ENCODE results near the gene KIF11. TPM values are rescaled to one million over a fixed set of nuclear protein-coding genes. Genes with fewer than 3 reads are reported as not detected.
"Not testable (repeated sequence)": the region's sequence is repeated elsewhere in the genome, so short reads cannot be mapped to it uniquely, and the experiment has no call there.

Gene KIF11
- total RNA-seq, 2 donors from 2014 or later, result 10.2 to 31.6 TPM

- no peak for DNase-seq
Measured at GRCh38 chr10:92569071-92569470, 23.9 kb upstream of the KIF11 start.

DNA sequence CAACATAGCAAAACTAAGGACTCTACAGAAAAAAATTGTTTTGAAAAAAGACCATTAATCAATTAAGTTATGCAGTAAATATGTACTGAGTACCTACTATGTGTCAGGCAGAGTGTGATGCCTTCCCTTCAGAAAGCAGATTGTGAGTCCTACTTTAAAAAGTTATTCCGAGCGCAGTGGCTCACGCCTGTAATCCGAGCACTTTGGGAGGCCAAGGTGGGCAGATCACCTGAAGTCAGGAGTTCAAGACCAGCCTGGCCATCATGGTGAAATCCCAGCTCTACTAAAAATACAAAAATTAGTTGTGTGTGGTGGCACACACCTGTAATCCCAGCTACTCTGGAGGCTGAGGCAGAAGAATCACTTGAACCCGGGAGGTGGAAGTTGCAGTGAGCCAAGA lies 23.3 kb upstream of the KIF11 start:
- H3K27me3 ChIP-seq; H3K9me3 ChIP-seq; H3K9ac ChIP-seq (ENCODE audit: low read depth in 2 of 2, low read length in 2 of 2); H3K36me3 ChIP-seq; H3K4me3 ChIP-seq; H3K27ac ChIP-seq; DNase-seq; H3K4me1 ChIP-seq; intact Hi-C loops (cut with DNase I): not testable (repeated sequence)

More at GRCh38 chr10:92569071-92569470, 23.9 kb upstream of the KIF11 start:
- intact Hi-C loops (cut with DNase I), result no loop called here
- no peak for TF ChIP-seq CTCF (IDR thresholded peaks at IDR 0.05)
- no peaks in the 10 kb centered on the region for H3K36me3 ChIP-seq
- H3K9ac ChIP-seq (ENCODE audit: low read depth in 2 of 2, low read length in 2 of 2), result no peak overlapping the region
- no peaks in the 10 kb centered on the region for H3K9me3 ChIP-seq
- H3K4me1 ChIP-seq, result no peaks in the 10 kb centered on the region
- H3K4me3 ChIP-seq, result no peak overlapping the region
- H3K27me3 ChIP-seq, result no peaks in the 10 kb centered on the region
- H3K27ac ChIP-seq, result no peak overlapping the region

DNA sequence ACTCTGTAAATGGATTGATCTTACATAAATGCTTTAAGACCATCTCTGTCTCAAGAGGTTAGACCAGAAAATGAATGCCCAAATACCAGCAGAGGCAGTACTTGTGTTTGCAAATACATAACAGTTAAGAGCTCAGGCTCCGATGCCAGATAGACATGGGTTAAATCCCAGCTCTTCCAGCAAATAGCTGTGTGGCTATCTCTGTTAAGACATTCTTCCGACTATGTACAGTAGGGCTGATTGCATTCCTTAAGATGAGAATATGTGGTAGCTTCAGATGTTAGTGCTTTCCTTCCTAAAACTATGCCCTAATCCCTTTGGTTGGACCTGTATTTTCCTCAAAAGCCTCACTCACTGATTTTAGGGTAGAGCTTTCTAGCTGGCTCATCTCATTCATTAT lies 21.3 kb upstream of the KIF11 start:
- no peak overlapping the region for H3K4me3 ChIP-seq
- intact Hi-C loops (cut with DNase I), result no loop called here

DNA sequence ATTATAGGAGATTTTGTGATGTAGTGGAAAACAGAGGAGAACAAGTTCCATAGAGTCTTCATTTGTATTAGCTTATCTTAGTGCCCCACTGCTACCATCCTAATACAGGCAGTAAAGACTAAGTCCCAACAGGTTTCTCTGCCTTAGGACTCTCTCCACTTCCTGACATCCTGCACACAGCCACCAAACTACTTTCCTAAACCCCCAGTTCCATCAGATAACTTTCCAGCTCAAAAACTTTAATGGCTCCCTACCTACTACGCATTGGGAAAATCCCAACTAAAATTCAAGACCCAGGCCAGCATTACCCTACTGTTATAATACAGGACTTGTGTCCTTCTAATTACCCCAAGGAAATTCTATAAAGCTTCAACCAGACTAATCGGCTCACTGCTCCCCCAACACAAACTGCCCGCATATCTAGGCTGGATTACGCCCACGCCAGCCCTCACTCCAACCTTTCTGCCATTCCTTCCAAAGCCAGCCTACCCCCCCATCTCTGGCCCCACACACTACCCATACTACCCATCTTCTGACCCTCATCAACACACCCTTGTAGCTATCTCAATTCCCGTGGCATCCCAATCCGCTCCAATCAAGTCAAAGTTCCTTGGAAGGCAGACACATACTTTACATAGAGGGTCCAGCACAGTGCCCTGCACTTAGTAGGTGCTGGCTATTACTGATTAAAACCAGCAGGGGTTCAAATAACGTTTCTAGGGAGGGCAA lies 20.4 kb upstream of the KIF11 start:
- H3K27ac ChIP-seq, result no peak overlapping the region
- intact Hi-C loops (cut with DNase I), result no loop called here
- DNase-seq, result no peak
- no peaks in the 10 kb centered on the region for H3K36me3 ChIP-seq
- H3K4me1 ChIP-seq, result no peaks in the 10 kb centered on the region
- H3K27me3 ChIP-seq, result no peaks in the 10 kb centered on the region
- H3K9ac ChIP-seq (ENCODE audit: low read depth in 2 of 2, low read length in 2 of 2), result peak overlapping the region; percentile 92 to 93
- TF ChIP-seq CTCF (IDR thresholded peaks at IDR 0.05), result no peak
- H3K9me3 ChIP-seq, result no peaks in the 10 kb centered on the region
- peak overlapping the region; percentile 93 for H3K4me3 ChIP-seq

More for the DNA sequence above, 21.3 kb upstream of the KIF11 start:
- Histone ChIP-seq H3K36me3 (no peaks in the 10 kb centered on the region), H3K9ac (ENCODE audit: low read depth in 2 of 2, low read length in 2 of 2) (no peak overlapping the region), H3K9me3 (no peaks in the 10 kb centered on the region), H3K27me3 (no peaks in the 10 kb centered on the region), H3K27ac (no peak overlapping the region), H3K4me1 (no peaks in the 10 kb centered on the region)
- TF ChIP-seq CTCF (IDR thresholded peaks at IDR 0.05), result no peak
- no peak for DNase-seq

- no peaks in the 10 kb centered on the region for H3K9me3 ChIP-seq
- peak overlapping the region; percentile 93 for H3K4me3 ChIP-seq
- peak overlapping the region; percentile 90 for H3K27ac ChIP-seq
- intact Hi-C loops (cut with DNase I), result no loop called here
- H3K27me3 ChIP-seq, result no peaks in the 10 kb centered on the region
- TF ChIP-seq CTCF (IDR thresholded peaks at IDR 0.05), result no peak
- no peaks in the 10 kb centered on the region for H3K36me3 ChIP-seq
- peak overlapping the region; percentile 92 to 93 for H3K9ac ChIP-seq (ENCODE audit: low read depth in 2 of 2, low read length in 2 of 2)
- no peaks in the 10 kb centered on the region for H3K4me1 ChIP-seq
- DNase-seq, result peak; percentile 35
Measured at GRCh38 chr10:92573091-92573797, 19.7 kb upstream of the KIF11 start.

Data from colonic mucosa (tissue), 4 donors.